HG03103 (cell line): ENCODE measurements around the gene SELENOS.

Experiments
- ATAC-seq: cut with Tn5 transposase; IDR thresholded peaks from one replicate; pipeline ENCODE4 v1.9.1; 2021; ENCODE audit warnings: low read depth; ENCODE audit not compliant: unreplicated experiment

SELENOS gene

GRCh38 chr15:101251830-101252820 lies 25.2 kb downstream of the SELENOS start, which contains the start of gene CHSY1:
CHSY1 (minus strand) TSS chr15:101252048; CDS start chr15:101251456, 592 bp downstream.
- peak; percentile 66 for ATAC-seq

GRCh38 chr15:101250873-101251829 lies 26.1 kb downstream of the SELENOS start:
- ATAC-seq, result peak; percentile 21

- no peak for ATAC-seq
Measured at GRCh38 chr15:101250341-101250831, 26.9 kb downstream of the SELENOS start.

- ATAC-seq, result no peak
Measured at GRCh38 chr15:101248274-101248673, 29.0 kb downstream of the SELENOS start.

GRCh38 chr15:101246824-101247745 lies 30.2 kb downstream of the SELENOS start:
- no peak for ATAC-seq

- ATAC-seq, result no peak
Measured at GRCh38 chr15:101246391-101246790, 30.9 kb downstream of the SELENOS start.

- no peak for ATAC-seq
Measured at GRCh38 chr15:101244889-101245668, 32.2 kb downstream of the SELENOS start.

GRCh38 chr15:101244036-101244781 lies 33.1 kb downstream of the SELENOS start:
- ATAC-seq, result no peak

GRCh38 chr15:101243420-101243819 lies 33.9 kb downstream of the SELENOS start:
- ATAC-seq, result no peak

- ATAC-seq, result no peak
Measured at GRCh38 chr15:101242999-101243336, 34.3 kb downstream of the SELENOS start.

- ATAC-seq, result peak; percentile 73
Measured at GRCh38 chr15:101242160-101242998, 34.9 kb downstream of the SELENOS start.

GRCh38 chr15:101240358-101240757 lies 36.9 kb downstream of the SELENOS start:
- ATAC-seq, result no peak

- no peak for ATAC-seq
Measured at GRCh38 chr15:101239724-101240136, 37.6 kb downstream of the SELENOS start.

- no peak for ATAC-seq
Measured at GRCh38 chr15:101237251-101237650, 40.0 kb downstream of the SELENOS start.

- no peak for ATAC-seq
Measured at GRCh38 chr15:101233651-101234280, 43.5 kb downstream of the SELENOS start.

GRCh38 chr15:101232677-101233076 lies 44.6 kb downstream of the SELENOS start:
- ATAC-seq, result no peak

GRCh38 chr15:101228313-101228712 lies 49.0 kb downstream of the SELENOS start:
- ATAC-seq, result no peak
